Activated CD4-positive, alpha-beta T cell treated with anti-CD3 and anti-CD28 coated beads for 4 hours (primary cell): ENCODE results near the gene PEMT.
"Not testable (repeated sequence)": the region's sequence is repeated elsewhere in the genome, so short reads cannot be mapped to it uniquely, and the experiment has no call there.

Source experiments
- DNase-seq, 2 donors: peaks; one replicate each; pipeline ENCODE4 v3.0.0-alpha.2; 2020

PEMT gene

GRCh38 chr17:17500999-17501605 is 90.4 kb downstream of the PEMT start:
- DNase-seq = no peak

DNA sequence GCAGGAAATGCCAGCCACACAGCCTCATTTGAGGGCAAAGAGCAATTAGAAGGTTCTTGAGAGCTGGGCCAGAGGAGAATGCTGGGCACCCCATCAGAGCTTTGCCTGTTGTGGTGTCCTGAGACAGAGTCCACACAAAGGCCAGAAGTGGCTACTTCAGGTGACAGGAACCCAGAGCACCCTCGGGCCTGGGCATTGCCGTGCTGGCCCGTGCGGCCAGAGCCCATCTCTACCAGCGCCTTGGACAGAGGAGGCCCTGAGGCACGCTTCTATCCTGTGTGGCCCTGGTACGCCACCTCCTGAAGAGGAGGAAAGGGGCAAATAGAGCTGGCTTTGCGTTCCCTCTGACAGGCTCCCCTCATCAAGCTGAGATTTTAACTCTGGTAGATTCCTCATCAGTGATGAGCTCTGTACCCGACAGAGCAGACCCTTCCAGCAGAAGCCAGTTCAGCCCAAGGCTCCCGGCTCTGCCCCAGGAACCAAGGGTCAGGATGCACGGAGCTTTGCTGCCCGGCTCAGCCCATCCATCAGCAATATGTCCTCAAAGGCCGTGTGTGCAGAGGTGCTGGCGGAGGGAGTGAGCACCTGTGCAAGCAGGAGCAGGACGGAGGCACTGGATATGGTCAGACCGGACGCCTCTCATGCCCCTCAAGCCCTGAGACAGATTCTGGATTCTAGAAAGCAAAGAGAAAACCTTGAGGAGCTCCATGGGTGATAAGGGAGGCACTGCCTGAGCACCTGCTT is 91.9 kb downstream of the PEMT start:
- DNase-seq = no peak

DNA sequence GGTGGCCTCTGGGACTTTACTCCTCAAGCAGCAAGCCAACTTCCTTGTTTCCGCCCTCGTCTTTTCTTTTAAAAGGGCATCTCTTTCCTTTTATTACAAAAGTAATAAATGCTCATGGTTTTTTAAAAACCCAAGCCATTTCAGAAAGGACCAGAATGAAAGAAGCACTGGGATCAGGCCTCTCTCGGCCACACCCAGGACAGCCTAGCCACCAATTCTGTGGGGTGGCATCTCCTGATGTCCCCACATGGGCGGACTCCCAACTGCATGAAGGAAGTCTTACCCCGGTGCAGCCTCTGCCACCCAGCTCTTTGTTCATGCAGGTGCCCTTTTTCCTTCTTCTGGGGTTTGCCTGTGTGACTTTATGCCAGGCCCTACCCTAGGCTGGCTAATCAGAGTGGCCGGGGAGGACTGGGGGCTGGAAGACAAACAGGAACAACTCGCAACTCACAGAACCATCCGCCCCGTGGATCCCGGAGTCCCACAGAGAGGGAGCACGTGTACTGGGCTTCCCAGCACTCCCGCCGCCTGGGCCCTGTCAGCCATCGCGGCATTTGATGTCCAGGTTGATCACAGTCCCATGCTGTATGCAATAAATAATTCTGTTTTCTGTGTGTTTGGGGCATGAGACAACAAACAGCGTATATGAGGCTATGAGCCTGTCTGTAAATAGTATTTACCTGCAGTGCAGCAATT is 92.8 kb downstream of the PEMT start:
- no peak for DNase-seq

DNA sequence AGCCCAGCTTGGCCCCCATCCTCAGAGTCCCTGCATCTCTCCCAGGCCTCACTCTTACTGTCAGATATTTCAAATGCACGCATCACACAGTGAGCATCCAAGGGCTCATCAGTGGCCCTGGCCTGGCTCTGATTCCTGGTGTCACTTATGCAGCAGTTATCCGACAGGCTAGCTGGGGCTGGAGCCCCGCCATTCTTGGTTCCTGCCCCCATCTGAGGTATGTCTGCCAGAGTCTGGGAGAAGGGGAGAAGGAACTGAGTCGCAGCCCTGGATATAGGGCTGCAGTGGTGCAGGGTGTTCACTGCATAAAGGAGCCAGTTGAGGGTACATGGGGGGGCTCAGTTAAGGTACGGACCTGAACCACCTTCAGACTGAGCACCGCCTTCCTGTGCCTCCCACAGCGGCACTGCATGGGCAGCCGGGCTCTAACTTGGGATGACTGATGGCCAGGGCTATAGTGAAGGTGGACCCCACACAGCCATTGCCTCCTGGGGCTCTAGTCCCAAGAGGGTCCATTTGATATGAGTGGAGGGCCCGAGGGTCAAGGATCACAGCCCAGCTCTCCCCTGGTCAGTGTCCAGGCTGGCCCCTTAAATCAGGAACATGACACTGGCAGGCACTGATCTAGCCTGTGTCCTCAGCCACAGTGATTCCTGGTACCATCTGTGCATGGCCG is 93.5 kb downstream of the PEMT start:
- DNase-seq = no peak

GRCh38 chr17:17497065-17497844 is 94.3 kb downstream of the PEMT start:
- DNase-seq = no peak

GRCh38 chr17:17496189-17497064 is 95.1 kb downstream of the PEMT start, which contains the start of gene RASD1:
RASD1 (minus strand) TSS chr17:17496395; CDS start chr17:17496181, 214 bp downstream.
- peak; percentile 78 to 80 for DNase-seq

DNA sequence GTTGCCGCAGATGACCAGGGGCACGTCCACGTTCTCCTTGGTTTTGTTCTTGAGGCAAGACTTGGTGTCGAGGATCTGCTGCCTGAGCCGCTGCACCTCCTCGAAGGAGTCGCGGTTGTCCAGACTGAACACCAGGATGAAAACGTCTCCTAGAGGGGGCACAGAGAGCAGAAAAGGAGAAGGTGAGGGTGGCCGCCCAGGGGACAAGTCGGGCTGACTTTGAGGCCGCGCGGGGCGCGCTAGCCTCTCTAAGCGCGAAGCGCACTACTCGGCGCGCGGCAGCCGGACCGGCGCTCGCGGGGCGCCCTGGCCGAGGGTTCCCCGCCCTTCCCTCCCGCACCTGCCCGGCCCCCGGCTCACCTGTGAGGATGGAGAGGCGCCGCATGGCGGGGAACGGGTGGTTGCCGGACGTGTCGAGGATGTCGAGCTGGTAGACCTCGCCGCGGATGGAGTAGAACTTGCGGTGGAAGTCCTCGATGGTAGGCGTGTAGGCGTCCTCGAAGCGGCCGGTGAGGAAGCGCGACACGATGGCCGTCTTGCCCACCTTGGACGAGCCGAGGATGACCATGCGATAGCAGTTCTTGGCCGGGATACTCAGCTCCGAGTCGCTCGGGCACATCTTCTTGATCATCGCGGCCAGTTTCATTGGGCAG is 95.8 kb downstream of the PEMT start:
- peak in 1 of 2 donors; percentile 24 for DNase-seq

DNA sequence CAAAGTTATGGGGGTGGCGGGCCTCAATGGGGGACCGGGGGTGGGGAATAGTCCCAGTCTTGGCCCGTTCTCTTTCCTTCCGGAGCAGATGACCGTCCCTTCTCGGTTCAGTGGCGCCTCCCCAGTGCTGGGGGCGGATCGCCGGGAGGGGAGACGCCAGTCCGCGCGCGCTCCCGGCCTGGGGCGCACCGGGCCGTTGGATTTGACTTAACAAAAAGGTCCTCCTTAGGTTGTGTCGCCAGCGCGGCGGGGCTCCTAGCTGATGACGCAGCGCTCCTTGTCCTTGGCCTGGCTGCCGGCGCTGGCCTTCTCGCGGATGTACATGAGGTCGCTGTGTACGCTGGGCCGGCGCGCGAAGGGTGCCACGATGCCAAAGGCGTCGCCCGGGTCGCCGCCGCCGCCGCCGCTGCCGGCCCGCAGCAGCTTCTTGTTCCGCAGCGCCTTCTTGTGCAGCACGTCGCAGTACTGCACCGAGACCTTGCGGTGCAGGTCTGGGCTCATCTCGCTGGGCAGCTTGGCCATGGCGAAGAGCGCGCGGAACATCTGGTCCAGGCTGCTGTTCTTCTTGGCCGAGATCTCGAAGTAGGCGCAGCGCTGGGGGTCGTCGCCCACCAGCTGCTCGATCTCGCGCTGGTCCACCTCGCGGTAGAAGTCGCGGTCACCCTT is 96.5 kb downstream of the PEMT start:
- DNase-seq = peak in 1 of 2 donors; percentile 14

- DNase-seq = no peak
These were observed 97.0 kb downstream of the PEMT start for GRCh38 chr17:17494499-17494869.

DNA sequence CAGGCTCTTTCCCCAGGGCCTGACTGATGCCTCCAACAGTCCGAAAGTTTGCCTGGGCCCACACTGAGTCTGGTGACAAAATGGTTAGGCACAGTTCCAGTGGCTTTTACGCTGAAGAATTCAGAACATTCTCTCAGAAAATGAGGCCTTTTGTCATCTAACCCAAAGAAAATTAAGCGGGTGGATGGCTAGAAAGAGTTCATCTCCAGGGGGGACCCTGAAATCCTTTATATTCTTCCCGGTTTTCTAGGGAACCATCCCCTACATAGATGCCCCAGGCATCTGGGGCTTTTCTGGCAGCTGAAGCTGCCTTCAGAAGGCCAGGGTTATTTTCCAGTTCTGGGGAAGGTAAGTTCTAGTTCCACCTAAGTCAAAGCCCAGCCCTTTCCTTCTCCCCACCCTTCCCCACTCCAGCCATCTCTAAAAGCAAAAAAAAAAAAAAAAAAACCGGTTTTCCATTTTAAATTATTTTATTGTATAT is 97.5 kb downstream of the PEMT start:
- no peak for DNase-seq

GRCh38 chr17:17493249-17493985 is 98.1 kb downstream of the PEMT start:
- DNase-seq = no peak

- DNase-seq = no peak
These were observed 98.9 kb downstream of the PEMT start for GRCh38 chr17:17492571-17492970.

DNA sequence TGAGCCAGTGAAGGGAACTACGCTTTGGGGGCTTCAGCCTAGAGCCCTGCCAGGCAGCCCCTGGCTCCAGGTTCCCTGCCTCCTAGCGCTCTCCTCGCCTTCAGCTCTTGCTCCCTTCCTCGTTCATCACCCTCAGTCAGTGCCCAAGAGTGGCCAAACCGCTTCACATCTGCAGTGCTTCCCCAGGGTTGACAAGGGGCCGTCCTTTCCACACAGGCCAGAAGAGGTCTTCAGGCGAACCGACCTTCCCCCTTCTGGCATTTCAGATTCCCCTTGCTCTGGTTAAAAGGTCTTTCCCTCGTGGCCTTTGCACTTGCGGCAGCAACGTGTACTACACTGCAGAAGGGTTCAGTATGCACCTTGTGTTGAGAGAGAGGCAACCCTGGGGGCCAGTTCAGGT is 99.4 kb downstream of the PEMT start:
- DNase-seq = no peak

DNA sequence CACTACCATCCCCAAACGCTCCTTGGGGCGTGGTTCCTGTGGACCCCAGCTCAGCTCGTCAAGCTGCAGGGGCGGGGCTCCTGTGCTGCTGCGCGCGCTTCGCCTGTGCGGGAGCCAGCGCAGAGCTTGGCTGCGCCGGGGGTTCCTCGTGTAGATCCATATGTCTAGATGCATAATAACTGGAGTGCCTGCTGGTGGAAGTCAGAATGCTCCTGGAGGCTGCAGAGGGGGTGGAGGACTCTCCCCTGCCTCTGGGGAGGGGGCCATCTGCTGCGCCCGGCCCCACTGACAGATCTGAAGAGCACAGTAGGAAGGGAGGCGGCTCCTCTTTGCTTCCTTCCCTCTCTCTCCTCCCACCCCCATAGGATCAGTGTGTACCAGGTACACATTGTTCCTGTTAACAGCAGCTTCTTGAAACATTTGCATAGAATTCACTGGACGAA is 99.9 kb downstream of the PEMT start:
- DNase-seq = no peak

- no peak for DNase-seq
These were observed 100.5 kb downstream of the PEMT start for GRCh38 chr17:17491031-17491471.

DNA sequence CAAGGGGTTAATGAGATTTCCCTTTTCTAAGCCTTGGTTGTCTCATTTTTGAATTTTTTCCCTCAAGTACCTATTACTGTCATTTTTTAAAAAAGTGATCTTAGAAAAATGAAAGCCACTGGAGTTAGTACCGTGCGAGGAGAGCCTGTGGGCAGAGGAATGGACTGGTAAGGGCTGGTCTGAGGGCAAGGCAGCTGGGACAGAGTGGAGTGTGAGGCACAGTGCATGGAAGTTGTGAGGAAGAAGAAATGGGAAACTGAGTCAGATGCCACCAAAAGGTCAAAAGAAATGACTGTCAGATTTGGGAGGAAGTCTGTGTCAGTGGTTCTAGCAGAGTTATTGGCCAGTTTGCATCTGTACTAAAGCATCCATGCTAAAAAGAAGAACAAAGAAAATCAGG is 103.5 kb downstream of the PEMT start:
- DNase-seq = no peak

GRCh38 chr17:17486416-17486815 is 105.1 kb downstream of the PEMT start:
- DNase-seq = not testable (repeated sequence)

DNA sequence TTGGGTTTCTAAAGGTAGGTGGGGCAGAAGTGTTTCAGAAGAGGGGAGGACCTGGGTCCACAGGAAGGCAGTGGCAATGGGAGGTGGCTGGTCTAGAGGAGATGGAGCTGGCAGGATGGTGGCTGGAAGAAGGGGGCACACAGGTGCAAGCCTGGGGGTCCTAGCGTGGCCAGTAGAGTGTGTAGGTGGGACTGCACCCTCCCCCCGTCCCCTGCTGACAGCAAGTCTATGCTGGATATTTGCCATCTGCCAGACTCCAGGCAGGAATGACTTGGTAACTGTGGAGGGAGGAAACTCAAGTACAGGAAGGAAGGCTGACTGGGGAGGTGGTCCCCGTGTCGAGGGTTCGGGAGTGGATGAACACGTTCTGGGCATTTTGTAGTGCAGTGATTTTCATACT is 106.1 kb downstream of the PEMT start:
- DNase-seq = no peak

DNA sequence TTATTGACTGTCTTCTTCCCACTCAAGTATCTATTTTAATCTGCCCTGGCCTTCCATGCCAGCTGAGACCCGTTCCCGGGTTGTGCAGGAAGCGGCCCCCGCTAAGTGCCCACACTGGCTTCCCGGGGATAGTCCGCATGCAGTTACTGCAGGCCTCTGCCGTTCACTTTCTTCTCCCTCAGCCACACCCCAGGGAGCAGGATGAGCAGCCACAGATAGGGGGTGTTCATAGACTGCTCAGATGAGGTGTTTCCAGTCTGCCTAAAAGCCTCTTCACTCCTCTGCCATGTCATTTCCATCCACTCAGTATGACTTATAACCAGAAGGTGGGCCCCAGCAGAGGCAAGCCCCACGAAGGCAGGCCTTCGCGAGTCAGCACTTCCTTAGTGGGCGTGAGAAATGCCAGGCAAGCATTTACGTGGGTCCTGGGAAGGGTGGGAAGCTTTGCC is 107.0 kb downstream of the PEMT start:
- no peak for DNase-seq
